DOHH2 (cell line): ENCODE results near the gene ACE.

Experiments
- H3F3A ChIP-seq: fragments of 200-600 bp; sonication (generic), shearing (Covaris generic); 2 replicates; pipeline ENCODE4 v1.6.0; 2016; ENCODE audit warnings: antibody characterized with exemption, mild to moderate bottlenecking; ENCODE audit not compliant: control insufficient read depth, insufficient read depth
- H3K27ac ChIP-seq: fragments of 200-600 bp; sonication (generic); 2 replicates; pipeline ENCODE4 v1.5.1; 2014; ENCODE audit warnings: low read depth, mild to moderate bottlenecking, low read length, moderate library complexity
- H3K27me3 ChIP-seq: fragments of 200-600 bp; sonication (generic); 2 replicates; pipeline ENCODE4 v1.6.1; 2014; ENCODE audit warnings: mild to moderate bottlenecking, low read length, mixed read lengths; ENCODE audit not compliant: control insufficient read depth
- H3K36me3 ChIP-seq: fragments of 200-600 bp; sonication (generic); 2 replicates; pipeline ENCODE4 v1.6.1; 2014; ENCODE audit warnings: mild to moderate bottlenecking, low read length, moderate library complexity, mixed read lengths; ENCODE audit not compliant: control insufficient read depth
- H3K4me1 ChIP-seq: fragments of 200-600 bp; sonication (generic); 2 replicates; pipeline ENCODE4 v1.6.1; 2014; ENCODE audit warnings: mild to moderate bottlenecking, low read length, mixed read lengths; ENCODE audit not compliant: control insufficient read depth
- H3K4me2 ChIP-seq: fragments of 200-600 bp; sonication (generic); 2 replicates; pipeline ENCODE4 v1.6.0; 2014; ENCODE audit warnings: mild to moderate bottlenecking, low read length, moderate library complexity
- H3K4me3 ChIP-seq: fragments of 200-600 bp; sonication (generic); 2 replicates; pipeline ENCODE4 v1.5.1; 2014; ENCODE audit warnings: mild to moderate bottlenecking, low read length, mixed read lengths
- H3K79me2 ChIP-seq: fragments of 200-600 bp; sonication (generic); 2 replicates; pipeline ENCODE4 v1.6.1; 2014; ENCODE audit warnings: mild to moderate bottlenecking, low read length, mixed read lengths; ENCODE audit not compliant: control insufficient read depth
- H3K9me2 ChIP-seq: fragments of 200-600 bp; sonication (generic); replicated peaks from 2 replicates; pipeline ENCODE4 v1.6.1; 2014; ENCODE audit warnings: mild to moderate bottlenecking, low read length, mixed read lengths; ENCODE audit not compliant: control insufficient read depth
- H3K9me3 ChIP-seq: fragments of 200-600 bp; sonication (generic); 2 replicates; pipeline ENCODE4 v1.6.1; 2014; ENCODE audit warnings: antibody characterized with exemption, low read length, mixed read lengths; ENCODE audit not compliant: control insufficient read depth, insufficient read depth
- H4K20me1 ChIP-seq: fragments of 200-600 bp; sonication (generic); 2 replicates; pipeline ENCODE4 v1.6.0; 2014; ENCODE audit warnings: low read depth, mild to moderate bottlenecking, antibody characterized with exemption, low read length, moderate library complexity; ENCODE audit not compliant: control insufficient read depth, insufficient read depth
- CTCF ChIP-seq: fragments of 200-600 bp; sonication (generic); IDR thresholded peaks from one replicate; pipeline ENCODE4 v1.5.1; 2014; ENCODE audit warnings: antibody characterized with exemption, mild to moderate bottlenecking, low read depth, low read length; ENCODE audit not compliant: poor library complexity, severe bottlenecking
- EZH2phosphoT487 ChIP-seq: fragments of 200-600 bp; sonication (generic); IDR thresholded peaks from 2 replicates; pipeline ENCODE4 v1.6.1; 2017; ENCODE audit warnings: borderline replicate concordance, mild to moderate bottlenecking, antibody characterized with exemption, low read length, moderate library complexity, mixed read lengths

Gene ACE

GRCh38 chr17:63506627-63507026 lies 29.8 kb downstream of the ACE start:
- H3K79me2 ChIP-seq: no peaks in the 10 kb centered on the region
- no peak overlapping the region for H3K27ac ChIP-seq
- no peak overlapping the region for H3K4me2 ChIP-seq
- no peaks in the 10 kb centered on the region for H3K9me3 ChIP-seq
- peaks cover 4% of the 10 kb centered on the region; the same call in 1 of the 2 replicates for H3K27me3 ChIP-seq
- H3K4me3 ChIP-seq: no peak overlapping the region
- TF ChIP-seq EZH2phosphoT487 (no peak), CTCF (no peak)
- no peaks in the 10 kb centered on the region; the same call in 1 of the 2 replicates for H4K20me1 ChIP-seq
- no peaks in the 10 kb centered on the region for H3K9me2 ChIP-seq
- H3K4me1 ChIP-seq: no peaks in the 10 kb centered on the region
- no peaks in the 10 kb centered on the region for H3K36me3 ChIP-seq
- H3F3A ChIP-seq: no peaks in the 10 kb centered on the region

- H3K9me2 ChIP-seq: no peaks in the 10 kb centered on the region
- H3K27me3 ChIP-seq: peaks cover 25% of the 10 kb centered on the region
- H3K4me2 ChIP-seq: no peak overlapping the region
- no peak overlapping the region for H3K27ac ChIP-seq
- no peaks in the 10 kb centered on the region for H3K36me3 ChIP-seq
- no peaks in the 10 kb centered on the region for H3K9me3 ChIP-seq
- no peak for TF ChIP-seq EZH2phosphoT487
- TF ChIP-seq CTCF: no peak
- no peaks in the 10 kb centered on the region for H3K79me2 ChIP-seq
- no peaks in the 10 kb centered on the region; the same call in 1 of the 2 replicates for H4K20me1 ChIP-seq
- no peaks in the 10 kb centered on the region for H3K4me1 ChIP-seq
- no peaks in the 10 kb centered on the region for H3F3A ChIP-seq
- no peak overlapping the region for H3K4me3 ChIP-seq
Measured at GRCh38 chr17:63511331-63511730, 34.5 kb downstream of the ACE start.

DNA sequence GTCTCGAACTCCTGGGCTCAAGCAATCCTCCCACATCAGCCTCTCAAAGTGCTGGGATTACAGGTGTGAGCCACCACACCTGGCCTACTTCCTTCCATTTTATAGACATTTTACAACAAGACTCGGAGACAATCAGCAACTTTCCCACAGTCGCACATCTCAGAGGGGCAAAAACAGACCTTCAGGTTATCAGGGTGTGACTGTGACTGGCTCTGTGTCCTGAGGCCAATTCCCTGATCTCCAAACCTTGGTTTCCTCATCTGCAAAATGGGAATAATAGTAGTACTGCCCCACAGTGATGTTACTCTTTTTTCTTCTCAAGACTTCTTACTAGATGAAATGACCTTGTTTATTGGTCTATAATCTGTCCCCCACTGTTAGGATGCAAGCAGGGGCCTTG lies 35.5 kb downstream of the ACE start:
- Histone ChIP-seq H3K4me2 (no peak overlapping the region), H3K27me3 (peaks cover 32% of the 10 kb centered on the region), H3K36me3 (no peaks in the 10 kb centered on the region), H3K4me1 (no peaks in the 10 kb centered on the region), H4K20me1 (no peaks in the 10 kb centered on the region; the same call in 1 of the 2 replicates), H3K9me2 (no peaks in the 10 kb centered on the region), H3K27ac (no peak overlapping the region), H3F3A (no peaks in the 10 kb centered on the region), H3K4me3 (no peak overlapping the region), H3K9me3 (no peaks in the 10 kb centered on the region), H3K79me2 (no peaks in the 10 kb centered on the region)
- no peak for TF ChIP-seq CTCF
- no peak for TF ChIP-seq EZH2phosphoT487
